ENCODE data around the gene PICALM. TPM values are rescaled to one million over a fixed set of nuclear protein-coding genes. Genes with fewer than 3 reads are reported as not detected.

The PICALM gene
- total and polyA plus RNA-seq, 2 of the 13 experiments (the other 11 are each of a cell fraction or from before 2014, with no cell fraction given): 97.6 to 154 TPM

DNA sequence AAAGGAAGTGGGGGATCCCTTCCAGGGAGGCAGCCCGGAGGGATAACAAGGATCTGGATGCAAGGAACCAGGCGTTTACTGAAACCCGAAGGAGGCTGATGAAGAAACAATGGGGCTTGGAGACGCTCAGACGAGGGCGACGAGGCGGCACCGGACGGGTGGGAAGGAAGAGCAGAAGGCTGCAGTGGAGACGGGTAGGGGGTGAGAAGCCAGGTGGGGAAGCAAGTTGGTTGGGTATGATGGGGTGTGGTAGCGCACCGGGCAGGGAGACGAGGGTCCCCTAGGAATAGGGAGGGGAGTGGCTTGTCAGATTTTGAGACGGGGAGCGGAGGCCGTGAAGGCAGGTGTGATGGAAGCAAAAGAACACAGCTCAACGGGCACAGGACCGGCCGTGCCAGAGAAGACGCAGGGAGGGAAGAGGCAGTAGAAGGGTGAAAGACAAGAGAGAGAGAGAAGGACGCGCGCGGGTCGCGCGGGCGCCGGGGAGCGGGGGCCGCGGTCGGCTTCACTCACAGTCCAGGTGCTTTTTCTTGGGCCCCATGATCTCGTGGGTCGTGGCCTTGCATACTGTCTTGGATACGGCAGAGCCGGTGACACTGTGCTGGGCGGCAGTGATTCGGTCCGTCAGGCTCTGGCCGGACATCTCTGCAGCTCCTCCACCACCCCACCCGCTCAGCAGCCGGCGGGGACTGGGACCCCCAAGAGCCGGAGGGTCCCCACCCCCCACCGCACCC lies 579 bp downstream of the PICALM start (continued):
- TF ChIP-seq, protein P1, sequence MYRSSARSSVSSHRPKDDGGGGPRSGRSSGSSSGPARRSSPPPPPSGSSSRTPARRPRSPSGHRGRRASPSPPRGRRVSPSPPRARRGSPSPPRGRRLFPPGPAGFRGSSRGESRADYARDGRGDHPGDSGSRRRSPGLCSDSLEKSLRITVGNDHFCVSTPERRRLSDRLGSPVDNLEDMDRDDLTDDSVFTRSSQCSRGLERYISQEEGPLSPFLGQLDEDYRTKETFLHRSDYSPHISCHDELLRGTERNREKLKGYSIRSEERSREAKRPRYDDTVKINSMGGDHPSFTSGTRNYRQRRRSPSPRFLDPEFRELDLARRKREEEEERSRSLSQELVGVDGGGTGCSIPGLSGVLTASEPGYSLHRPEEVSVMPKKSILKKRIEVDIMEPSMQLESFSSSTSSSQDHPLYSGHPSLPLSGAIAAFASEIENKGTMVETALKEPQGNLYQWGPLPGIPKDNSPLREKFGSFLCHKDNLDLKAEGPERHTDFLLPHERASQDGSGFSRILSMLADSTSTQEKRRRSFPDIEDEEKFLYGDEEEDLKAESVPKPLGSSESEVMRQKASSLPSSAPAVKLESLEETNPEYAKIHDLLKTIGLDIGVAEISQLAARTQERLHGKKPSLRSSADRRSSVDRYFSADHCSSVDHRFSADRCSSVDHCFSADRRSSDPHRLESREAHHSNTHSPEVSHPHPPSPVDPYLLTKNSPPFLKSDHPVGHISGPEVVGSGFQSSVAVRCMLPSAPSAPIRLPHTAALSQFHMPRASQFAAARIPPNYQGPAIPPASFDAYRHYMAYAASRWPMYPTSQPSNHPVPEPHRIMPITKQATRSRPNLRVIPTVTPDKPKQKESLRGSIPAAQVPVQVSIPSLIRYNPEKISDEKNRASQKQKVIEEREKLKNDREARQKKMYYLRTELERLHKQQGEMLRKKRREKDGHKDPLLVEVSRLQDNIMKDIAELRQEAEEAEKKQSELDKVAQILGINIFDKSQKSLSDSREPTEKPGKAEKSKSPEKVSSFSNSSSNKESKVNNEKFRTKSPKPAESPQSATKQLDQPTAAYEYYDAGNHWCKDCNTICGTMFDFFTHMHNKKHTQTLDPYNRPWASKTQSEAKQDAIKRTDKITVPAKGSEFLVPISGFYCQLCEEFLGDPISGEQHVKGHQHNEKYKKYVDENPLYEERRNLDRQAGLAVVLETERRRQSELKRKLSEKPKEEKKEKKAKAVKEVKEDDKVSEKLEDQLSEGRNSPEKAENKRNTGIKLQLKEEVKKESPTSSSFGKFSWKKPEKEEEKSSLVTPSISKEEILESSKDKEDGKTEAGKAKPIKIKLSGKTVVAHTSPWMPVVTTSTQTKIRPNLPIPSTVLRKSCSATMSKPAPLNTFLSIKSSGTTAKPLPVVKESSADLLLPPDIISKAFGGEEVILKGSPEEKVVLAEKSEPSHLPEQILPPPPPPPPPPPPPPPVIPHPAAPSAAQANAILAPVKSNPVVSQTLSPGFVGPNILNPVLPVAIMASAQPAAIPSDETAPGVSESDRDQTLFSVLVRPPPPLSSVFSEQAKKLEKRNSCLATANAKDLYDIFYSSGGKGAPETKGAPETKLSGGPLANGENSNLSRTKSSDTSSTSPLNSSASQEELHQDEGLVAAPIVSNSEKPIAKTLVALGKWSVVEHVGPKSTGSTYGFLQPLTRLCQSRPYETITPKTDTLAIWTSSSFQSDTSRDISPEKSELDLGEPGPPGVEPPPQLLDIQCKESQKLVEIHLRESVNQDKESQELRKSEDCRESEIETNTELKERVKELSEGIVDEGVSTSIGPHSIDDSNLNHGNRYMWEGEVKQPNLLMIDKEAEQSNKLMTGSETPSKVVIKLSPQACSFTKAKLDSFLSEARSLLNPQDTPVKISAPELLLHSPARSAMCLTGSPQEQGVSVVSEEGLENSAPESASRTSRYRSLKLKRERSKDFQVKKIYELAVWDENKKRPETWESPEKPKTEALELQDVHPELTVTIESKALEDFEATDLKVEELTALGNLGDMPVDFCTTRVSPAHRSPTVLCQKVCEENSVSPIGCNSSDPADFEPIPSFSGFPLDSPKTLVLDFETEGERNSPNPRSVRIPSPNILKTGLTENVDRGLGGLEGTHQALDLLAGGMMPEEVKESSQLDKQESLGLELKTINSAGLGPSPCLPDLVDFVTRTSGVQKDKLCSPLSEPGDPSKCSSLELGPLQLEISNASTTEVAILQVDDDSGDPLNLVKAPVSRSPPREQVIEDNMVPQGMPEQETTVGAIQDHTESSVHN (CRISPR knock-in tag; IDR thresholded peaks at IDR 0.05): 0 out of 2 replicates have a peak, but pooled peaks have one; percentile 24
- TF ChIP-seq RORA (CRISPR knock-in tag; IDR thresholded peaks at IDR 0.05): no peak
- TF ChIP-seq NRL (CRISPR knock-in tag; IDR thresholded peaks at IDR 0.05; ENCODE audit: borderline replicate concordance): 0 out of 2 replicates have a peak, but pooled peaks have one; percentile 32
- 0 out of 2 replicates have a peak, but pooled peaks have one; percentile 57 for TF ChIP-seq NKX3-1 (CRISPR knock-in tag; IDR thresholded peaks at IDR 0.05)
- TF ChIP-seq ZNF749 (CRISPR knock-in tag; IDR thresholded peaks at IDR 0.05; ENCODE audit: borderline replicate concordance): peak; percentile 19; the same call in 1 of the 2 replicates
- TF ChIP-seq ASH2L (IDR thresholded peaks at IDR 0.05; ENCODE audit: insufficient read length, low read depth, low read length): peak; percentile 2
- TF ChIP-seq SOX6 (IDR thresholded peaks at IDR 0.05): no peak
- no peak for TF ChIP-seq SOX6 (CRISPR knock-in tag; IDR thresholded peaks at IDR 0.05)
- peak; percentile 60 for TF ChIP-seq SAP130 (CRISPR knock-in tag; IDR thresholded peaks at IDR 0.05; ENCODE audit: low read depth)
- 0 out of 2 replicates have a peak, but pooled peaks have one; percentile 30 for TF ChIP-seq ZNF761 (CRISPR knock-in tag; conservative IDR thresholded peaks at IDR 0.05)
- TF ChIP-seq, protein P2, sequence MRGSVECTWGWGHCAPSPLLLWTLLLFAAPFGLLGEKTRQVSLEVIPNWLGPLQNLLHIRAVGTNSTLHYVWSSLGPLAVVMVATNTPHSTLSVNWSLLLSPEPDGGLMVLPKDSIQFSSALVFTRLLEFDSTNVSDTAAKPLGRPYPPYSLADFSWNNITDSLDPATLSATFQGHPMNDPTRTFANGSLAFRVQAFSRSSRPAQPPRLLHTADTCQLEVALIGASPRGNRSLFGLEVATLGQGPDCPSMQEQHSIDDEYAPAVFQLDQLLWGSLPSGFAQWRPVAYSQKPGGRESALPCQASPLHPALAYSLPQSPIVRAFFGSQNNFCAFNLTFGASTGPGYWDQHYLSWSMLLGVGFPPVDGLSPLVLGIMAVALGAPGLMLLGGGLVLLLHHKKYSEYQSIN (CRISPR knock-in tag; IDR thresholded peaks at IDR 0.05; ENCODE audit: borderline replicate concordance): no peak
- TF ChIP-seq HMG20A (CRISPR knock-in tag; IDR thresholded peaks at IDR 0.05; ENCODE audit: borderline replicate concordance): no peak
- TF ChIP-seq SRSF1 (optimal IDR thresholded peaks at IDR 0.05; ENCODE audit: low read depth, low read length): peak; percentile 30
- 0 out of 2 replicates have a peak, but pooled peaks have one; percentile 56 for TF ChIP-seq ZNF232 (CRISPR knock-in tag; IDR thresholded peaks at IDR 0.05; ENCODE audit: borderline replicate concordance)
- TF ChIP-seq RFXAP (CRISPR knock-in tag; IDR thresholded peaks at IDR 0.05; ENCODE audit: borderline replicate concordance): 0 out of 2 replicates have a peak, but pooled peaks have one; percentile 11
- TF ChIP-seq ZSCAN21 (CRISPR knock-in tag; IDR thresholded peaks at IDR 0.05; ENCODE audit: borderline replicate concordance): 0 out of 2 replicates have a peak, but pooled peaks have one; percentile 3
- TF ChIP-seq, protein P3, sequence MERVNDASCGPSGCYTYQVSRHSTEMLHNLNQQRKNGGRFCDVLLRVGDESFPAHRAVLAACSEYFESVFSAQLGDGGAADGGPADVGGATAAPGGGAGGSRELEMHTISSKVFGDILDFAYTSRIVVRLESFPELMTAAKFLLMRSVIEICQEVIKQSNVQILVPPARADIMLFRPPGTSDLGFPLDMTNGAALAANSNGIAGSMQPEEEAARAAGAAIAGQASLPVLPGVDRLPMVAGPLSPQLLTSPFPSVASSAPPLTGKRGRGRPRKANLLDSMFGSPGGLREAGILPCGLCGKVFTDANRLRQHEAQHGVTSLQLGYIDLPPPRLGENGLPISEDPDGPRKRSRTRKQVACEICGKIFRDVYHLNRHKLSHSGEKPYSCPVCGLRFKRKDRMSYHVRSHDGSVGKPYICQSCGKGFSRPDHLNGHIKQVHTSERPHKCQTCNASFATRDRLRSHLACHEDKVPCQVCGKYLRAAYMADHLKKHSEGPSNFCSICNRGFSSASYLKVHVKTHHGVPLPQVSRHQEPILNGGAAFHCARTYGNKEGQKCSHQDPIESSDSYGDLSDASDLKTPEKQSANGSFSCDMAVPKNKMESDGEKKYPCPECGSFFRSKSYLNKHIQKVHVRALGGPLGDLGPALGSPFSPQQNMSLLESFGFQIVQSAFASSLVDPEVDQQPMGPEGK (CRISPR knock-in tag; IDR thresholded peaks at IDR 0.05): no peak
- TF ChIP-seq ZFP82 (CRISPR knock-in tag; IDR thresholded peaks at IDR 0.05; ENCODE audit: borderline replicate concordance): no peak
